ENCODE results near the gene ABCC8. TPM values are rescaled to one million over a fixed set of nuclear protein-coding genes. Genes with fewer than 3 reads are reported as not detected.
A peak's percentile ranks its signal among the peaks of the same experiment; 100 is the strongest.

The ABCC8 gene
- polyA plus RNA-seq, 1 donor from 2014 or later = not detected

DNA sequence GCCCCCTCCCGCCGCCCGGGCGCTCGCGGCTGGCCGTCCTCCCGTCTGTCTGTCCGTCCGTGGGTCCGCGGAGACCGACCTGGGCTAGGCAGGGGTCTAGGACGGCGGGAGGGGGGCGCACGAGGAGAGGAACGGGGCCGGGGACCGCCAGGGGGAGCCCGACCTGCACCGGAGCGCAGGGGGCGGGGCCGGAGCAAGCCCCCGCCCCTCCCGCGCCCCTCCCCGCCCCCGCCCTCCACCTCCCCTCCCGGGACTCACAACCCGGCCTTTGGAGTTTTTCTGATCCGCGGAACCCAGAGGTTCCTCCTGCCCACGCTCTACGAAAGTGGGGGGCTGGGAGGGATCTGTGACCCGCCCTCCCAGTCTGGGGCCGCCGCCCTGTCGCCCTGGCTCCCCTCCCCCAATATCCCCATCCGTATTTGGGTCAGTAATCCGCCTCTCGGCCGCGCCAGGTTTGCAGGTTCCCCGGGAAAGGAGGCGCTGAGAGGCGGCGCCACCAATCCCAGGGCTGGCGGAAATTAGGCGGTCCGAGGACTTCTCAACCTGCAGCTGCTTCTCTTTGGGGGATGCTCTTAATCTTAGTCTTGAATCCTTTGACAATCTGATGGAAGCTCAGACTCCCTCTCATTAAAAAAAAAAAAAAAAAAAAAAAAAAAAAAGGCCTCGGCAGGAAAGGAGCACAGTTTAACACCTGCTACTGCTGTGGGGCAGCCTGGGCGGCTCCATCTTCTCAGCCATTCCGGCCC is 87.3 kb downstream of the ABCC8 start:
- Mint-ChIP-seq H3K27ac (peak overlapping the region in 1 of 3 donors; percentile 84), H3K9me3 (no peaks in the 10 kb centered on the region)

DNA sequence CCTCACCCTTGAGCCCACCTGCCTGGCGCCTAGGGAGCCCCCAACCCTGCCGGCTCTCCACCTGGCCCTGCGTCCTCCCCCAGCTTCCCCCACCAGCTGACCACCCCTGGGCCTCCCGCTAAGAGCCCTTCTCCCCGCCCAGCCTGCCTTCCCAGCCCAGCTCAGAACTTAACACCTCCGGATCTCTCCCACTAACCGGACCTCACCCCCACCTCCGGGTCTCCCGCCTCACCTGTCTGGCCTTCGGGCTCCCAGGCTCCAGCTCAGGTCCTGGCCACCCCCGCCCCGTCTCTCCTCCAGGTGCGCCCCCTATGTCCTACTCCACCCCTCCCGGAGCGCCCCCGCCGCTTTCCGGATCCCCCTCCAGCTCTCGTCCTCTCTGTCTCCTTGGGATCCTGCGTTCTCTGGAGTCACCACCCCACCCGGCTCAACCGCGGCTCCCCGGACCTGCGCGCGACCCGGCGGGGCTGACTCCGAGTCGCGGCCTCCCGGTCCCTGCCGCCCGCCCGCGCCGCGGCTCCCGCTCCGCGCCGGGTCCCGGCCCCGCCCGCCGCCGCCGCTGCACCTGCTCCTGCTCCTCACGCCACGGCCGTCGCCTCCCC is 87.9 kb downstream of the ABCC8 start, which contains the start of gene KCNJ11:
TSS of gene KCNJ11 (minus strand) at position 51 of the 602 bp plus-strand sequence. CDS start 568 bp downstream, outside the sequence.
- Mint-ChIP-seq H3K27me3 (no peaks in the 10 kb centered on the region), H3K9me3 (no peaks in the 10 kb centered on the region), H3K4me3 (peak within 1 kb of the TSS; percentile 79 to 94 (median 88)), H3K36me3 (no peaks in the 10 kb centered on the region), H3K4me1 (peaks cover 9 to 16% (median 14%) of the 10 kb centered on the region in 3 donors), H3K27ac (peak within 1 kb of the TSS; percentile 63 to 84 (median 84))

More for the DNA sequence above, 87.3 kb downstream of the ABCC8 start:
- peak overlapping the region; percentile 75 to 94 (median 88) for H3K4me3 Mint-ChIP-seq
- no peaks in the 10 kb centered on the region for H3K36me3 Mint-ChIP-seq
- peaks cover 9 to 16% (median 14%) of the 10 kb centered on the region in 3 donors for H3K4me1 Mint-ChIP-seq
- no peaks in the 10 kb centered on the region for H3K27me3 Mint-ChIP-seq

DNA sequence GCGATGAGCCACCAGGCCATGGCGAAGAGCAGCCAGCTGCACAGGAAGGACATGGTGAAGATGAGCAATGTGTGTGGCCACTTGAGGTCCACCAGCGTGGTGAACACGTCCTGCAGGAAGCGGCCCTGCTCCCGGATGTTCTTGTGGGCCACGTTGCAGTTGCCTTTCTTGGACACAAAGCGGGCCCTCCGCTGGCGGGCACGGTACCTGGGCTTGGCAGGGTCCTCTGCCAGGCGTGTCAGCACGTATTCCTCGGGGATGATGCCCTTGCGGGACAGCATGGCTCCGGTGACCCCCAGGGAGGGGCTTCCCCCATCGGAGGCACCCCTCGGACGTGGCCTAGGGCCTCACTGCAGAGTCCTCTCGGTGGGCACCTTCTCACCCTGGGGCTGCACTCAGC is 88.8 kb downstream of the ABCC8 start:
- peak overlapping the region in 1 of 3 donors; percentile 63 for H3K27ac Mint-ChIP-seq
- no peaks in the 10 kb centered on the region for H3K9me3 Mint-ChIP-seq
- peak overlapping the region; percentile 79 to 94 (median 85) for H3K4me3 Mint-ChIP-seq
- H3K36me3 Mint-ChIP-seq = no peaks in the 10 kb centered on the region
- H3K27me3 Mint-ChIP-seq = no peaks in the 10 kb centered on the region
- peaks cover 9 to 16% (median 14%) of the 10 kb centered on the region in 3 donors for H3K4me1 Mint-ChIP-seq

DNA sequence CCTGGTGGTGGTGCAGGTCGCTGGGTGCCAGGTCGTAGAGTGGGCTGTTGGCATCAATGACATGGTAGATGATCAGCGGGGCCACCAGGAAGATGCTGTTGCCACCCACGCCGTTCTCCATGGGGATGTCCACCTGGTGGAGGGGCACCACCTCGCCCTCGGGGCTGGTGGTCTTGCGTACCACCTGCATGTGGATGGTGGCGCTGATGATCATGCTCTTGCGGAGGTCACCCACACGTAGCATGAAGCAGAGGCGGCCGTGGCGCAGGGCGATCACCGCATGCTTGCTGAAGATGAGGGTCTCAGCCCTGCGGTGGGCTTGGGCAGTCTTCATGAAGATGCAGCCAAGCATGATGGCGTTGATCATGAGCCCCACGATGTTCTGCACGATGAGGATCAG is 89.4 kb downstream of the ABCC8 start:
- H3K9me3 Mint-ChIP-seq = no peaks in the 10 kb centered on the region
- no peak overlapping the region for H3K27ac Mint-ChIP-seq
- H3K36me3 Mint-ChIP-seq = no peaks in the 10 kb centered on the region
- H3K4me1 Mint-ChIP-seq = peaks cover 9 to 16% (median 14%) of the 10 kb centered on the region in 3 donors
- H3K27me3 Mint-ChIP-seq = no peaks in the 10 kb centered on the region
- H3K4me3 Mint-ChIP-seq = peak overlapping the region in 3 of 4 donors; percentile 45 to 79 (median 74)

DNA sequence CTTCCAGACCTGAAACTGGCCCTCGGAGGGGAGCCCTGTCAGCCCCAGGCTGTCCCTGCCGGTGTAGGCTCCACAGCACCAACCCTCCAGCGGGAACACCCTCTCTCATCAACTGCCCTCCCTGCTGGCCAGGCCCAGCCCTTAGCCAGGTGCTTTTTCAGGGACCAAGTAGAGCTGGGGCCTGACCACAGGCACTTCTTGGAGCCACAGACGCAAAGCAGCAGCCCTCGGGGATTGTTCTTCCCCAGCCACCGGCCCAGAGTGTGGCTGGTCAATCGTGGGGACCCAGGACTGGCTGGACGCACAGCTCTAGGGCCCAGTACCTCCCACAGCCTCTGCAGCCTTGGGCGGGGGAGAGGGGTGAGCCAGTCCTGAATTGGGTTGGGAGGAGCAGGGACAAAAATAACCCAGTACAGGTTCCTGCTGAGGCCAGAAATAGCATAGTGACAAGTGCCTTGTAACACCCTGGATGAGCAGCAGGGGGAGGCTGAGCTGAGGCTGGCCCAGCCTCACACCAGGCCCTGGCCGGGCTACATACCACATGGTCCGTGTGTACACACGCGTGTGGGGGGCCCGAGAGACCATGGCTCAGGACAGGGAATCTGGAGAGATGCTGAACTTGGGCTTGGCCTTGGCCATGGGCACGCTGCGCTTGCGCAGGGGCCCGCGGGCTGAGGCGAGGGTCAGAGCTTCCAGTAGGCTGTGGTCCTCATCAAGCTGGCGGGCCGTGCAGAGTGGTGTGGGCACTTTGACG is 90.1 kb downstream of the ABCC8 start:
- H3K4me3 Mint-ChIP-seq = peak overlapping the region; percentile 16 to 79 (median 52)
- no peaks in the 10 kb centered on the region for H3K9me3 Mint-ChIP-seq
- no peak overlapping the region for H3K27ac Mint-ChIP-seq
- H3K4me1 Mint-ChIP-seq = peaks cover 9 to 12% (median 10%) of the 10 kb centered on the region in 3 donors
- no peaks in the 10 kb centered on the region for H3K27me3 Mint-ChIP-seq
- no peaks in the 10 kb centered on the region for H3K36me3 Mint-ChIP-seq

DNA sequence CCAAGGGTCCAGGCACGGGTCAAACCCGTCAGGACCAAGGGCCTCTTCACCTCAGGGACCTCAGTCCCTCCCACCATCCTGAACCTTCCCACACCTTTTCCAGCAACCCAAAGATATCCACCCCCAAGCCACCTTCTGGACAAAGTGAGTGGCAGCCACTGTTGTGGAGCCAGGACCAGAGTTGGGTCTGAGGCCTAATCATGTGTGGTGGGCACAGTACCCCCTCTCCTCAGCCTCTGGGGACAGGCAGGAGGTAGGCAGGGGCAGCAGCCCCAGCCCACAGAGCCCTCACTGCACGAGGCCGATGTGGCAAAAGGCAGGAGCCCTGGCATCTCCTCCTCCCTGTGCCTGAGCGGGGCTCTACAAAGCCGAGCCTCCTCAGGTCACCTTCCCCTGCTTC is 90.7 kb downstream of the ABCC8 start:
- H3K27me3 Mint-ChIP-seq = no peaks in the 10 kb centered on the region
- no peaks in the 10 kb centered on the region for H3K9me3 Mint-ChIP-seq
- H3K4me3 Mint-ChIP-seq = no peak overlapping the region
- peaks cover 3 to 6% (median 6%) of the 10 kb centered on the region in 3 donors for H3K4me1 Mint-ChIP-seq
- no peaks in the 10 kb centered on the region for H3K36me3 Mint-ChIP-seq
- H3K27ac Mint-ChIP-seq = no peak overlapping the region

DNA sequence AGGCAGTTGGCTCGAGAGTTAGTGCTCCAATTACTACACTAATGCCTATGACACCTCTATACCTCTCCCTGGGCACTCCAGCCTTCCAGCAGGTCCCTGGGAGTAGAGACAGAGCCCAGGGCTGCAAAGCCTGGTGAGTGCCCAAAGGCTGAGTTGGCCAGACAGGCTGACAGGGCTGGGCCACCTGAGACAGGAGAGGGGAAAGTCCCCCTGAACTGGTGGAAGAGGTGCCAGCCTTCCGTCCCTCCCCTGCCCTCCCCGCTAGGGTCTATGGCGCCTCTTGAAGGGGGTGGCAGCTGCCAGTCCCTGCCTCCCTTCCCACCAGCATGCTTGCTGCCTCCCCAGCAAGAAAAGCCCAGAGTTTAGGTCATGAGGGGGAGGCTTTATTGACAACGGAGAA is 91.2 kb downstream of the ABCC8 start:
- no peak overlapping the region for H3K27ac Mint-ChIP-seq
- H3K4me3 Mint-ChIP-seq = peak overlapping the region in 1 of 4 donors; percentile 22
- H3K36me3 Mint-ChIP-seq = no peaks in the 10 kb centered on the region
- H3K27me3 Mint-ChIP-seq = no peaks in the 10 kb centered on the region
- H3K4me1 Mint-ChIP-seq = peaks cover 3 to 6% (median 5%) of the 10 kb centered on the region in 3 donors
- no peaks in the 10 kb centered on the region for H3K9me3 Mint-ChIP-seq

DNA sequence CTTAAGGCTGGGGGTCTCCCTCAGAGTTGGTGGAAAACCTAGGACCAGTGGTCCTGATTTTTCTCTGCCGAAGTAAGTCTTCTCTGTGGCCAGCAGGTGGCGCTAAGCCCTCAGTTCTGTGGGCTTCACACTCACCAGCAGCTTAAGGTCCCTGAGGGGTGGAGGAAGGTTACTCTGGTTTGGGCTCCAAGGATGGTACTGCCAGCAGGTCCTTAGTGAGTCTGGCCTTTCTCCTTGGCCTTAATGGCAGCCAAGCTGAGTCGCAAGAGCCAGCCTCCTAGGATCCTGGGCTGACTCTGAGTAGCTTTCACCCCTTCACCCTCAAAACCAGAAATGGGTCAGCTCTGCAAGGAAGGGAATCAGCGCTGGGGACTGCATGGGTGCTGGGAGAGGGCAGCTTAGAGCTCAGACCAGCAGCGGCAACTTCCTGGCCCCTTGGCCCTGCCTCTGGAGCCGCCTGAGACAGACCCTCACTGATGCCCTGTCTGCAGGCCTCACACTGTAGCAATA is 92.6 kb downstream of the ABCC8 start:
- Mint-ChIP-seq H3K27ac (no peak overlapping the region), H3K4me1 (no peaks in the 10 kb centered on the region), H3K27me3 (no peaks in the 10 kb centered on the region), H3K4me3 (no peak overlapping the region), H3K9me3 (no peaks in the 10 kb centered on the region), H3K36me3 (no peaks in the 10 kb centered on the region)

DNA sequence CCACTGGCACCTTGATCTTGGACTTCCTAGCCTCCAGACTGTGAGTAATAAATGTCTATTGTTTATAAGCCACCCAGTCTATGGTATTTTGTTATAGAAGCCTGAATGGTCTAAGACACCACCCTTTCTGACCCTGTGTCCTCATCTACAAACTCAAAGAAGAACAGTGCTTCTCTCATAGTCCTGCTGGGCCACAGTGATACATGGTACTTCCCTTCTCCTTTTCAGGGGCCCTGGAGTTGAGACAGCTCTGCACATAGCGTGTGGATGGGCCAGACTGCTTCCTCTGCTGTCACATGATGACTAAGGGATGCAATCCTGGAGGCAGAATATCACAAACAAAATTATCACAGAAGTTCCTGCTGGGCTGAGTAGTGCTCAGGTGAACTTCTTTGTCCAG is 93.2 kb downstream of the ABCC8 start:
- H3K36me3 Mint-ChIP-seq = no peaks in the 10 kb centered on the region
- no peaks in the 10 kb centered on the region for H3K4me1 Mint-ChIP-seq
- H3K4me3 Mint-ChIP-seq = no peak overlapping the region
- H3K27ac Mint-ChIP-seq = no peak overlapping the region
- H3K9me3 Mint-ChIP-seq = peaks cover 0 to 2% (median 0%) of the 10 kb centered on the region in 3 donors
- H3K27me3 Mint-ChIP-seq = no peaks in the 10 kb centered on the region

DNA sequence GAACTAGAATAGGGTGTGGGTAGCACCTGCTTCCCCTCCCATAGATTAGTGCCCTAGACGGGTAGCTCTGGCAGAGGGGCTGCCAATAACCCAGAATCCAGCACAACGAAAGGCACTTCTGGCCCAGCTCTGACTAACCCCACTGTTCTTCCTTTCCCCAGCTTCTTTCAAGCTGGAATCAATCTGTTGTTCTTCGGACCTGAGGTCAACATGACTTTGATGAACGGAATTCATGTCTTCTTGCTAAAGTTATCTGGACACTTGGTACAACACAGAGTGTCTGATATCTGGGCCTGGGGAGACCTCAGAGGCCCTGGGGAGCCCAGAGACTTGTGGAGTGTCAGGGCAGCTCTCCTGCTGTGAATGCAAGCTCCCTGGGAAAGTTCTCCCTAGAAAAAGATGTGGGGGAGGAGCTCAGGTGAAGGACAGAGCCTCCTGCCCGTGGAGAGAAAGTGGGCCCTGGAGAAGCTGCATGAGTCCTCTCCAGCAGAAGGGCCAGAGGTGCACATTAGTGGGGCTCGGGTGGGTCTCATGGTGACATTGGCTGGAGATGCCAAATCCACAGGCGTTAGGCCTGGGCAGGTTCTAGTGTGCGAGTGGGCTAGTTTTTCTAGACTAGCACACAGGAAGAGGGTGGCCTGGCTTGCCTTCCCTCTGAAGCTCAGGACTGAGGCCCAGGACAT is 94.5 kb downstream of the ABCC8 start:
- H3K4me1 Mint-ChIP-seq = no peaks in the 10 kb centered on the region
- peaks cover 0 to 4% (median 0%) of the 10 kb centered on the region in 3 donors for H3K9me3 Mint-ChIP-seq
- no peak overlapping the region for H3K27ac Mint-ChIP-seq
- H3K36me3 Mint-ChIP-seq = peaks cover 1% of the 10 kb centered on the region
- H3K4me3 Mint-ChIP-seq = no peak overlapping the region
- H3K27me3 Mint-ChIP-seq = no peaks in the 10 kb centered on the region

DNA sequence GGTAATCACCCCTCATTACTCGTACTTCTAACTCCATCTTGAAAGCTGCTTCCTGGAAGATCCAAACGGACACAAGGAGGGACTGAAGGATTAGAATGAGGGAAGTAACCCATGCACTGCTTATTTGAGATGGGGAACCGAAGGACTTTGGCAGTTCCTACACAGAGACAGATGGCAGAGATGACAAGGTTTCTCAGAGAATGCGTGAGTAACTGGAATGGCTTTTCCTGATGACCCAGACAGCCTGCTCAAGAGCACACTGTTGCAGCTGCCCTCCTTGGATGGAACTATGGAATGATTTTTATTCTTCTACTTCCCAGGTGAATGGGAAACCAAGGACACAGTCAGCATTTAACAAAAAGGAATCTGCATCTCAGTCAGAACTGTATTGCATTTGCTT is 95.5 kb downstream of the ABCC8 start:
- Mint-ChIP-seq H3K36me3 (peaks cover 3% of the 10 kb centered on the region), H3K4me3 (no peak overlapping the region), H3K4me1 (no peaks in the 10 kb centered on the region), H3K9me3 (peaks cover 0 to 4% (median 0%) of the 10 kb centered on the region in 3 donors), H3K27me3 (no peaks in the 10 kb centered on the region), H3K27ac (no peak overlapping the region)

DNA sequence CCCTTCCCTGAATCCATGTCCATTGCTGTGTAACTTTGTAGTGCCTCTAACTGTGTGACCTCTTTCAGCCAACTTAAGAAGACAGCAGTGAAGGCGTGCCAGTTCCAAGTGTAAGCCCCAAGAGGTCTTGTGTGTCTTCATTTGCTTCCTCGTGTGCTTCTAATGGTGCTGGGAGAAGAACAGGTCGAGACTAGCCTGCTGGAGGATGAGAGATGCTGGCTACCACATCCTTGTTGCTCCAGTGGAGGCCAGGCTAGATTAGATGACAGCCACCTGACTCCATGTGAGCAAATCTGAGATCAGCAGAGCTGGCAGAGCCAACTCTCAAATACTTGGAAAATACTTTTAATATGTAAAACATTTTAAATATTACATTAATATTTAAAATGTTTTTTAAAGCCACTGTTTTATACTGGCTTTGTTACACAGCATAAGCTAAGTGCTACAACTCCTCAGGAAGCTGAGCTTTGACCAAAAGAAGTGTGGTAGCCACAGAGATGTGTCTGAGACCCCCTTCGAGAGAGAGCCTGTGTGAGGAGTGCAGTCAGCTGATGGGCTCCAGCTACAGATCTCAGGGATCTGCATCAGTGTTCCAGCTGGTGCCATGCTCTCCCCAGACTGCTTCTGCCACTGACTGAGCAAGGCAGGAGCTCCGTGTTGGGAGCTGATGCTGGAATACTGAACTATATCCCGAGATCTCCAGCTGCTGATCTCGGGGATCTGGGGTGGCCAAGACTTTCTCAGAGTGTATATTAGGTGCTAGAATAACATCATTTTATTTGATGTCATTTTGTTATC is 97.1 kb downstream of the ABCC8 start:
- Mint-ChIP-seq H3K4me1 (no peaks in the 10 kb centered on the region), H3K27me3 (no peaks in the 10 kb centered on the region), H3K36me3 (peaks cover 3% of the 10 kb centered on the region), H3K27ac (no peak overlapping the region), H3K9me3 (peaks cover 0 to 4% (median 0%) of the 10 kb centered on the region in 3 donors), H3K4me3 (no peak overlapping the region)

DNA sequence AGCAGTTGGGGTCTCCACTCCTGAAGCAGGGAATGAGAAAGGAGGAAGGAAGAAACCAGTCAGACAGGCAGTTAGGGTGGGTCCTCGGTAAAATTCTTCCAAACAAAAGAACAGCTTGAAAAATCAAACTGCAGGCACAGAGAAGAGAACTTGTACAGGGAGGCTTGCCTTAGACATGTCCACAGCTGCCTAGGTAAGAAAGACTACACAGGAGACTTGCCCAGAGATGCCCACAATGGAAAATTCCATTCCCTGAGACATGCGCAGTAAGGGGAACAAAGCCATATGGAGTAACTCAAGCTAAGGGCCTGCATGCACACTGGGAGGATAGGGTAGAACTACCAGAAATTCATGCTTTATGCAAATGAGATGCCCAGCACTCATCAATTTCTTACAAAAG is 98.0 kb downstream of the ABCC8 start:
- H3K27ac Mint-ChIP-seq = no peak overlapping the region
- no peak overlapping the region for H3K4me3 Mint-ChIP-seq
- peaks cover 0 to 4% (median 0%) of the 10 kb centered on the region in 3 donors for H3K9me3 Mint-ChIP-seq
- H3K4me1 Mint-ChIP-seq = no peaks in the 10 kb centered on the region
- no peaks in the 10 kb centered on the region for H3K27me3 Mint-ChIP-seq
- H3K36me3 Mint-ChIP-seq = peaks cover 3% of the 10 kb centered on the region

DNA sequence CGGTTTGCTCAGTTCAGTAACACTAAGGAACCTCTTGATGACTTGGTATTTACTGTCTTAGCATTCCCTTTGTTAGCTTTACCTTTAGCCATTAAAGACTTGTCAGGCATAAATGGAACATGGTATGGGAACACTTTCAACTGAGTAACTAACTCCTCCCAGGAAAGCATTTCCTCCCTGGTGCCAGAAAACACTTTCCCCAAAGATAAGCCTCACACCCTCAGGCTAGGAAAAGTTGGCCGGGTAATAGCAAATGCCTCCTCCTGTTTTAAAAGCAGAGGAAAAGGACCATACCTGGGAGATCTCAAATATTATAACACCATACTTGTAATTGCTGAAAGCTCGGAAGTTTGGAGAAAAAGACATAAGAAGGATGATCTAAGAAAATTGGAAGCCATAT is 100.2 kb downstream of the ABCC8 start:
- Mint-ChIP-seq H3K36me3 (peaks cover 4% of the 10 kb centered on the region), H3K9me3 (peaks cover 5 to 17% (median 8%) of the 10 kb centered on the region in 3 donors), H3K27ac (no peak overlapping the region), H3K4me3 (no peak overlapping the region), H3K4me1 (no peaks in the 10 kb centered on the region), H3K27me3 (no peaks in the 10 kb centered on the region)
